Measurements from ENCODE around the gene PAIP1.
A peak's percentile ranks its signal among the peaks of the same experiment; 100 is the strongest.
"Not testable (repeated sequence)": the region's sequence is repeated elsewhere in the genome, so short reads cannot be mapped to it uniquely, and the experiment has no call there.

The PAIP1 gene

GRCh38 chr5:43543434-43543833, 13.4 kb downstream of the PAIP1 start:
- Histone ChIP-seq H3K36me3 (ENCODE audit: control insufficient read depth, insufficient read depth, low read length) (peaks cover 9% of the 10 kb centered on the region), H3K9ac (ENCODE audit: low read length) (peak overlapping the region; percentile 12), H3K4me3 (ENCODE audit: low read length) (no peak overlapping the region), H3K9me3 (ENCODE audit: control insufficient read depth, low read length) (no peaks in the 10 kb centered on the region), H3K4me1 (ENCODE audit: control insufficient read depth, insufficient read depth, low read length) (peaks cover 6% of the 10 kb centered on the region), H3K27me3 (ENCODE audit: control insufficient read depth, insufficient read depth, low read length) (no peaks in the 10 kb centered on the region)

- peaks cover 6% of the 10 kb centered on the region for H3K4me1 ChIP-seq (ENCODE audit: control insufficient read depth, insufficient read depth, low read length)
- no peaks in the 10 kb centered on the region for H3K9me3 ChIP-seq (ENCODE audit: control insufficient read depth, low read length)
- peaks cover 4% of the 10 kb centered on the region for H3K36me3 ChIP-seq (ENCODE audit: control insufficient read depth, insufficient read depth, low read length)
- no peak overlapping the region for H3K9ac ChIP-seq (ENCODE audit: low read length)
- H3K27me3 ChIP-seq (ENCODE audit: control insufficient read depth, insufficient read depth, low read length) = no peaks in the 10 kb centered on the region
- no peak overlapping the region for H3K4me3 ChIP-seq (ENCODE audit: low read length)
These were observed 16.1 kb downstream of the PAIP1 start for GRCh38 chr5:43540746-43541145.

- H3K4me1 ChIP-seq (ENCODE audit: control insufficient read depth, insufficient read depth, low read length) = peaks cover 6% of the 10 kb centered on the region
- H3K9ac ChIP-seq (ENCODE audit: low read length) = no peak overlapping the region
- H3K27me3 ChIP-seq (ENCODE audit: control insufficient read depth, insufficient read depth, low read length) = no peaks in the 10 kb centered on the region
- H3K9me3 ChIP-seq (ENCODE audit: control insufficient read depth, low read length) = no peaks in the 10 kb centered on the region
- H3K36me3 ChIP-seq (ENCODE audit: control insufficient read depth, insufficient read depth, low read length) = peaks cover 4% of the 10 kb centered on the region
- H3K4me3 ChIP-seq (ENCODE audit: low read length) = no peak overlapping the region
These were observed 19.9 kb downstream of the PAIP1 start for GRCh38 chr5:43536972-43537371.

- no peak overlapping the region for H3K9ac ChIP-seq (ENCODE audit: low read length)
- H3K4me3 ChIP-seq (ENCODE audit: low read length) = no peak overlapping the region
- no peaks in the 10 kb centered on the region for H3K27me3 ChIP-seq (ENCODE audit: control insufficient read depth, insufficient read depth, low read length)
- H3K4me1 ChIP-seq (ENCODE audit: control insufficient read depth, insufficient read depth, low read length) = no peaks in the 10 kb centered on the region
- H3K9me3 ChIP-seq (ENCODE audit: control insufficient read depth, low read length) = no peaks in the 10 kb centered on the region
- peaks cover 4% of the 10 kb centered on the region for H3K36me3 ChIP-seq (ENCODE audit: control insufficient read depth, insufficient read depth, low read length)
These were observed 23.2 kb downstream of the PAIP1 start for GRCh38 chr5:43533646-43534045.

- H3K9me3 ChIP-seq (ENCODE audit: control insufficient read depth, low read length) = no peaks in the 10 kb centered on the region
- no peaks in the 10 kb centered on the region for H3K36me3 ChIP-seq (ENCODE audit: control insufficient read depth, insufficient read depth, low read length)
- no peak overlapping the region for H3K9ac ChIP-seq (ENCODE audit: low read length)
- H3K4me3 ChIP-seq (ENCODE audit: low read length) = no peak overlapping the region
- no peaks in the 10 kb centered on the region for H3K27me3 ChIP-seq (ENCODE audit: control insufficient read depth, insufficient read depth, low read length)
- H3K4me1 ChIP-seq (ENCODE audit: control insufficient read depth, insufficient read depth, low read length) = no peaks in the 10 kb centered on the region
These were observed 26.2 kb downstream of the PAIP1 start for GRCh38 chr5:43530648-43531047.

- Histone ChIP-seq H3K36me3 (ENCODE audit: control insufficient read depth, insufficient read depth, low read length) (no peaks in the 10 kb centered on the region), H3K4me1 (ENCODE audit: control insufficient read depth, insufficient read depth, low read length) (no peaks in the 10 kb centered on the region), H3K9ac (ENCODE audit: low read length) (no peak overlapping the region), H3K9me3 (ENCODE audit: control insufficient read depth, low read length) (no peaks in the 10 kb centered on the region), H3K27me3 (ENCODE audit: control insufficient read depth, insufficient read depth, low read length) (no peaks in the 10 kb centered on the region), H3K4me3 (ENCODE audit: low read length) (no peak overlapping the region)
These were observed 33.2 kb downstream of the PAIP1 start for GRCh38 chr5:43523662-43524072.

- Histone ChIP-seq H3K27me3 (ENCODE audit: control insufficient read depth, insufficient read depth, low read length) (no peaks in the 10 kb centered on the region), H3K9ac (ENCODE audit: low read length) (no peak overlapping the region), H3K9me3 (ENCODE audit: control insufficient read depth, low read length) (no peaks in the 10 kb centered on the region), H3K36me3 (ENCODE audit: control insufficient read depth, insufficient read depth, low read length) (no peaks in the 10 kb centered on the region), H3K4me3 (ENCODE audit: low read length) (no peak overlapping the region), H3K4me1 (ENCODE audit: control insufficient read depth, insufficient read depth, low read length) (no peaks in the 10 kb centered on the region)
These were observed 36.3 kb downstream of the PAIP1 start for GRCh38 chr5:43520615-43521014.

- Histone ChIP-seq H3K4me1 (ENCODE audit: control insufficient read depth, insufficient read depth, low read length) (peaks cover 4% of the 10 kb centered on the region), H3K36me3 (ENCODE audit: control insufficient read depth, insufficient read depth, low read length) (no peaks in the 10 kb centered on the region), H3K4me3 (ENCODE audit: low read length) (peak overlapping the region; percentile 20), H3K9me3 (ENCODE audit: control insufficient read depth, low read length) (no peaks in the 10 kb centered on the region), H3K9ac (ENCODE audit: low read length) (peak overlapping the region; percentile 91), H3K27me3 (ENCODE audit: control insufficient read depth, insufficient read depth, low read length) (no peaks in the 10 kb centered on the region)
These were observed 41.2 kb downstream of the PAIP1 start for GRCh38 chr5:43515678-43516048.

GRCh38 chr5:43514816-43515677, 41.8 kb downstream of the PAIP1 start, which contains the start of gene C5orf34:
Gene C5orf34, minus strand, starts transcription at chr5:43515148. Its CDS starts 5,809 bp downstream, at chr5:43509339.
- H3K36me3 ChIP-seq (ENCODE audit: control insufficient read depth, insufficient read depth, low read length) = no peaks in the 10 kb centered on the region
- peak within 1 kb of the TSS; percentile 91 for H3K9ac ChIP-seq (ENCODE audit: low read length)
- H3K4me3 ChIP-seq (ENCODE audit: low read length) = peak within 1 kb of the TSS; percentile 20
- H3K27me3 ChIP-seq (ENCODE audit: control insufficient read depth, insufficient read depth, low read length) = no peaks in the 10 kb centered on the region
- no peaks in the 10 kb centered on the region for H3K9me3 ChIP-seq (ENCODE audit: control insufficient read depth, low read length)
- H3K4me1 ChIP-seq (ENCODE audit: control insufficient read depth, insufficient read depth, low read length) = peaks cover 4% of the 10 kb centered on the region

GRCh38 chr5:43514471-43514815, 42.4 kb downstream of the PAIP1 start:
- H3K4me3 ChIP-seq (ENCODE audit: low read length) = peak overlapping the region; percentile 20
- no peaks in the 10 kb centered on the region for H3K36me3 ChIP-seq (ENCODE audit: control insufficient read depth, insufficient read depth, low read length)
- peaks cover 4% of the 10 kb centered on the region for H3K4me1 ChIP-seq (ENCODE audit: control insufficient read depth, insufficient read depth, low read length)
- H3K27me3 ChIP-seq (ENCODE audit: control insufficient read depth, insufficient read depth, low read length) = no peaks in the 10 kb centered on the region
- H3K9me3 ChIP-seq (ENCODE audit: control insufficient read depth, low read length) = no peaks in the 10 kb centered on the region
- peak overlapping the region; percentile 91 for H3K9ac ChIP-seq (ENCODE audit: low read length)

- H3K9me3 ChIP-seq (ENCODE audit: control insufficient read depth, low read length) = no peaks in the 10 kb centered on the region
- no peak overlapping the region for H3K4me3 ChIP-seq (ENCODE audit: low read length)
- H3K27me3 ChIP-seq (ENCODE audit: control insufficient read depth, insufficient read depth, low read length) = no peaks in the 10 kb centered on the region
- H3K4me1 ChIP-seq (ENCODE audit: control insufficient read depth, insufficient read depth, low read length) = peaks cover 4% of the 10 kb centered on the region
- no peaks in the 10 kb centered on the region for H3K36me3 ChIP-seq (ENCODE audit: control insufficient read depth, insufficient read depth, low read length)
- peak overlapping the region; percentile 91 for H3K9ac ChIP-seq (ENCODE audit: low read length)
These were observed 42.9 kb downstream of the PAIP1 start for GRCh38 chr5:43514025-43514424.

GRCh38 chr5:43511062-43511461, 45.8 kb downstream of the PAIP1 start:
- H3K9me3 ChIP-seq (ENCODE audit: control insufficient read depth, low read length); H3K4me1 ChIP-seq (ENCODE audit: control insufficient read depth, insufficient read depth, low read length); H3K27me3 ChIP-seq (ENCODE audit: control insufficient read depth, insufficient read depth, low read length); H3K4me3 ChIP-seq (ENCODE audit: low read length); H3K36me3 ChIP-seq (ENCODE audit: control insufficient read depth, insufficient read depth, low read length); H3K9ac ChIP-seq (ENCODE audit: low read length): not testable (repeated sequence)

Measured in mucosa of stomach (tissue), 1 donor.